Activated effector memory CD4-positive, alpha-beta T cell treated with Interleukin-2 at 50 U/mL for 16 hours (primary cell): ENCODE measurements around the gene PCDHGB7.
"Not testable (repeated sequence)": the region's sequence is repeated elsewhere in the genome, so short reads cannot be mapped to it uniquely, and the experiment has no call there.

Experiments
- DNase-seq: peaks from one replicate; pipeline ENCODE4 v3.0.0-alpha.2; 2020

The PCDHGB7 gene

GRCh38 chr5:141430332-141431113, 13.0 kb downstream of the PCDHGB7 start, which contains the start of gene PCDHGA12:
TSS of gene PCDHGA12 (plus strand) at chr5:141430507. CDS start at chr5:141430760, 253 bp downstream.
- no peak for DNase-seq

- DNase-seq: no peak
Measured at GRCh38 chr5:141431286-141431685, 13.8 kb downstream of the PCDHGB7 start.

GRCh38 chr5:141432308-141432707, 14.8 kb downstream of the PCDHGB7 start:
- not testable (repeated sequence) for DNase-seq

GRCh38 chr5:141432726-141433125, 15.2 kb downstream of the PCDHGB7 start:
- not testable (repeated sequence) for DNase-seq

GRCh38 chr5:141434006-141434405, 16.5 kb downstream of the PCDHGB7 start:
- no peak for DNase-seq

GRCh38 chr5:141437221-141437620, 19.7 kb downstream of the PCDHGB7 start:
- DNase-seq: no peak

- DNase-seq: no peak
Measured at GRCh38 chr5:141439411-141440141, 22.1 kb downstream of the PCDHGB7 start.

- DNase-seq: no peak
Measured at GRCh38 chr5:141440341-141440740, 22.9 kb downstream of the PCDHGB7 start.

GRCh38 chr5:141441571-141442170, 24.2 kb downstream of the PCDHGB7 start:
- DNase-seq: no peak

- DNase-seq: no peak
Measured at GRCh38 chr5:141465351-141465750, 47.9 kb downstream of the PCDHGB7 start.
